Measurements from ENCODE around the gene NSD1.
"Not testable (repeated sequence)": the region's sequence is repeated elsewhere in the genome, so short reads cannot be mapped to it uniquely, and the experiment has no call there.

The NSD1 gene

GRCh38 chr5:177177847-177178437 lies 44.4 kb downstream of the NSD1 start:
- not testable (repeated sequence) for DNase-seq (ENCODE audit: low read depth in 3 of 3)

- DNase-seq (ENCODE audit: low read depth in 3 of 3) = no peak
These were observed 45.2 kb downstream of the NSD1 start for GRCh38 chr5:177178733-177179304.

GRCh38 chr5:177179431-177179830 lies 45.9 kb downstream of the NSD1 start:
- no peak for DNase-seq (ENCODE audit: low read depth in 3 of 3)

GRCh38 chr5:177183142-177183541 lies 49.6 kb downstream of the NSD1 start:
- DNase-seq (ENCODE audit: low read depth in 3 of 3) = no peak

GRCh38 chr5:177183766-177184360 lies 50.3 kb downstream of the NSD1 start:
- no peak for DNase-seq (ENCODE audit: low read depth in 3 of 3)

- no peak for DNase-seq (ENCODE audit: low read depth in 3 of 3)
These were observed 52.4 kb downstream of the NSD1 start for GRCh38 chr5:177185993-177186392.

GRCh38 chr5:177186645-177187044 lies 53.1 kb downstream of the NSD1 start:
- DNase-seq (ENCODE audit: low read depth in 3 of 3) = no peak

GRCh38 chr5:177188775-177189174 lies 55.2 kb downstream of the NSD1 start:
- no peak for DNase-seq (ENCODE audit: low read depth in 3 of 3)

- DNase-seq (ENCODE audit: low read depth in 3 of 3) = no peak
These were observed 55.8 kb downstream of the NSD1 start for GRCh38 chr5:177189416-177189815.

GRCh38 chr5:177189965-177190364 lies 56.4 kb downstream of the NSD1 start:
- no peak for DNase-seq (ENCODE audit: low read depth in 3 of 3)

- DNase-seq (ENCODE audit: low read depth in 3 of 3) = no peak
These were observed 60.7 kb downstream of the NSD1 start for GRCh38 chr5:177194268-177194667.

GRCh38 chr5:177195307-177195952 lies 61.9 kb downstream of the NSD1 start:
- DNase-seq (ENCODE audit: low read depth in 3 of 3) = no peak

- no peak for DNase-seq (ENCODE audit: low read depth in 3 of 3)
These were observed 65.2 kb downstream of the NSD1 start for GRCh38 chr5:177198738-177199137.

- DNase-seq (ENCODE audit: low read depth in 3 of 3) = no peak
These were observed 70.7 kb downstream of the NSD1 start for GRCh38 chr5:177204281-177204680.

GRCh38 chr5:177209610-177210009 lies 76.0 kb downstream of the NSD1 start:
- no peak for DNase-seq (ENCODE audit: low read depth in 3 of 3)

GRCh38 chr5:177212242-177212641 lies 78.7 kb downstream of the NSD1 start:
- DNase-seq (ENCODE audit: low read depth in 3 of 3) = no peak

- DNase-seq (ENCODE audit: low read depth in 3 of 3) = no peak
These were observed 87.0 kb downstream of the NSD1 start for GRCh38 chr5:177220576-177220975.

GRCh38 chr5:177222269-177222668 lies 88.7 kb downstream of the NSD1 start:
- DNase-seq (ENCODE audit: low read depth in 3 of 3) = no peak

- DNase-seq (ENCODE audit: low read depth in 3 of 3) = no peak
These were observed 92.2 kb downstream of the NSD1 start for GRCh38 chr5:177225798-177226197.

GRCh38 chr5:177226860-177227259 lies 93.3 kb downstream of the NSD1 start:
- DNase-seq (ENCODE audit: low read depth in 3 of 3) = no peak

- DNase-seq (ENCODE audit: low read depth in 3 of 3) = no peak
These were observed 95.2 kb downstream of the NSD1 start for GRCh38 chr5:177228751-177229150.

- no peak for DNase-seq (ENCODE audit: low read depth in 3 of 3)
These were observed 97.1 kb downstream of the NSD1 start for GRCh38 chr5:177230660-177231059.

All from stimulated activated CD4-positive, alpha-beta T cell treated with anti-CD3 and anti-CD28 coated beads, TNF-alpha, amount 100 ng/mL, for 4 hours (primary cell).